ENCODE data around the gene YJU2.
A peak's percentile ranks its signal among the peaks of the same experiment; 100 is the strongest.

YJU2 gene

GRCh38 chr19:4301590-4302242 is 54.8 kb downstream of the YJU2 start:
- FAIRE-seq: no peak

GRCh38 chr19:4302243-4302640 is 55.4 kb downstream of the YJU2 start, which contains the start of gene TMIGD2:
Gene TMIGD2 (minus strand): TSS chr19:4302389. CDS start chr19:4302385, 4 bp downstream.
- FAIRE-seq: no peak

GRCh38 chr19:4303819-4304537 is 57.1 kb downstream of the YJU2 start:
- no peak for FAIRE-seq

GRCh38 chr19:4304538-4305256 is 57.8 kb downstream of the YJU2 start, which contains the start of gene FSD1:
Gene FSD1 (plus strand): TSS chr19:4304598. CDS start chr19:4304747, 149 bp downstream.
- no peak for FAIRE-seq

- FAIRE-seq: no peak
These were observed 58.4 kb downstream of the YJU2 start for GRCh38 chr19:4305257-4305612.

GRCh38 chr19:4305659-4306058 is 58.8 kb downstream of the YJU2 start:
- FAIRE-seq: no peak

- FAIRE-seq: no peak
These were observed 63.6 kb downstream of the YJU2 start for GRCh38 chr19:4310247-4311121.

DNA sequence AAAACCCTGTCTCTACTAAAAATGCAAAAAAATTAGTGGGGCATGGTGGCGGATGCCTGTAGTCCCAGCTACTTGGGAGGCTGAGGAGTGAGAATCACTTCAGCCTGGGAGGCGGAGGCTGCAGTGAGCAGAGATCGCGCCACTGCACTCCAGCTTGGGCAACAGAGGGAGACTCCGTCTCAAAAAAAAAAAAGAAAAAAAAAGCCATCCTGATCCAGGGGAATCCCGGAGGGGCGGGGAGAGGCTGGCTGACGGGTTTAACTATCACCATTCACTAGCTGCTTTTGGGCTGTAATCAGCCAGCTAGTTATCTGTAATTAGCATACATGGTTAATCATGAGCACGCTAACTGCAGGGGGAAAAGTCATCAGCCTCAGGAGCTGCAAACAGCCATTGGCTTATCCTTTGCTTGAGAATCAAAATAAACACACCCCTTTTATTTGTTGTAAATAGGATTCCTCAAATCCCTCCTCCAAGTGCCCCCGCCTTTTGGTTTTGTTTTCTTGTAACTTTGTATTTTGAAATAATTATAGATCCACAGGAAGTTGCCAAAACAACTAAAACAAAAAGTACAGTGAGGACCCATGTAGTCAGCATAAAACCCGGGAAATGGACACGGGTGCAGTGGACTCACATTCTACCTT is 67.1 kb downstream of the YJU2 start:
- peak; percentile 60 for FAIRE-seq

- FAIRE-seq: no peak
These were observed 70.1 kb downstream of the YJU2 start for GRCh38 chr19:4316956-4317355.

GRCh38 chr19:4318460-4318859 is 71.6 kb downstream of the YJU2 start:
- FAIRE-seq: no peak
